Measurements from ENCODE around the gene ERBIN.

DNA sequence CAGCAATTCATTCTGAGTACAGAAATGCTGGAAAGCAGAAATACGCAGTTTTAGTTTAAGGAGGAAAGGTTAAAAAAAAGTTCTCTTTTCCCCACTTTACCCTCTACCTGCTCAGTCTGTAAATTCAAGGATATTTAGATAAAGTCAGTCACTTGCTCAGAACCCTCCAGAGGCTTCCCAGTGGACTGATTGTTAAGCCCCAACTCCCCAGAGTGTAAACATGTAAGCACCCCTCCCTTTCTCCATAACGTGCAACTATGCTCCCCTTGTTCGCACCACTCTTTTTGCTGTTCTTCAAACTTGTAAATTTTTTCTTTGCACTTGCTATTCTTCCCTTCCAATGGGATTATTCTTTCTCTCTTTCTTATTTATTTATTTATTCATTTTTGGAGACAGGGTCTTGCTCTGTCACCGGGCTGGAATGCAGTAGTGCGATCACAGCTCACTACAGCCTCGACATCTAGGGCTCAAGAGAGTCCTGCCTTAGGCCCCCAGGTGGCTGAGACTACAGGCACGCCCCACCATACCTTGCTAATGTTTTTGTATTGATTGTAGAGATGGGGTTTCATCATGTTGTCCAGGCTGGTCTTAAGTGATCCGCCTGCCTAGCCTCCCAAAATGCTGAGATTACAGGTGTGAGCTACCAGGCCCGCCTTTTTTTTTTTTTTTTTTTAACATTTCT is 32.5 kb upstream of the ERBIN start:
- no peak for TF ChIP-seq EZH2 (IDR thresholded peaks at IDR 0.05; ENCODE audit: insufficient read depth, poor library complexity, severe bottlenecking)
- TF ChIP-seq EZH2phosphoT487 (IDR thresholded peaks at IDR 0.05; ENCODE audit: insufficient read depth, low read depth): no peak

Measured in GM23248 (cell line).